B cell (primary cell): ENCODE measurements around the gene RHOT2. TPM values are rescaled to one million over a fixed set of nuclear protein-coding genes. Genes with fewer than 3 reads are reported as not detected.

Experiments used
- ATAC-seq: fragments of 200-7000 bp; cut with Tn5 transposase; one replicate; pipeline ENCODE4 v1.10.0; 2021; ENCODE audit warnings: low read depth, mild to moderate bottlenecking, moderate number of reproducible peaks, moderate library complexity
- CTCF ChIA-PET: fragments of 350-600 bp; sonication (Branson Sonifier 250); formaldehyde crosslinking; loops from one replicate; lab custom pipeline; 2021; ENCODE audit warnings: antibody characterized with exemption, inconsistent platforms; lab: Charles Lee
- POLR2A ChIA-PET: fragments of 350-600 bp; sonication (Branson Sonifier 250); formaldehyde crosslinking; loops from one replicate; lab custom pipeline; 2021; ENCODE audit warnings: antibody characterized with exemption; lab: Charles Lee
- DNase-seq: peaks from one replicate; pipeline ENCODE4 v3.0.0; 2013
- H2AFZ ChIP-seq: 2 replicates; pipeline ENCODE4 v1.6.1; 2012; ENCODE audit warnings: mild to moderate bottlenecking, low read depth, low read length; ENCODE audit not compliant: insufficient read depth, poor library complexity, severe bottlenecking
- H3K27ac ChIP-seq, 2 donors: 1 replicate in 1 of 2; 2 replicates in 1 of 2; pipeline ENCODE4 v1.5.1; 2012 to 2013; ENCODE audit warnings: low read length in 2 of 2, mild to moderate bottlenecking in 2 of 2, moderate library complexity in 1 of 2
- H3K27me3 ChIP-seq, 4 experiments: fragments of 200-600 bp in 1 of 4; sonication (generic) in 1 of 4; replicated peaks in 1 of 4; 1 replicate in 2 of 4; 2 replicates in 2 of 4; pipeline versions ENCODE4 v1.6.1 to v1.7.0; 2013 to 2016; ENCODE audit warnings: low read length in 3 of 4, mild to moderate bottlenecking in 2 of 4, mixed read lengths in 1 of 4, moderate library complexity in 1 of 4; ENCODE audit not compliant: insufficient read depth in 4 of 4, control insufficient read depth in 3 of 4; ENCODE audit errors: control extremely low read depth in 1 of 4
- H3K36me3 ChIP-seq, 2 experiments: replicated peaks in 1 of 2; 1 replicate in 1 of 2; 2 replicates in 1 of 2; pipeline versions ENCODE4 v1.6.1 to v1.7.1; 2013; ENCODE audit warnings: low read length in 1 of 2; ENCODE audit not compliant: insufficient read depth in 2 of 2, control insufficient read depth in 1 of 2; ENCODE audit errors: control extremely low read depth in 1 of 2, extremely low read depth in 1 of 2
- H3K4me1 ChIP-seq, 2 donors: fragments of 200-600 bp in 1 of 2; sonication (generic) in 1 of 2; 1 replicate in 1 of 2; 2 replicates in 1 of 2; pipeline versions ENCODE4 v1.5.1 to v1.6.1; 2013 to 2017; ENCODE audit warnings: low read length in 2 of 2; ENCODE audit not compliant: control insufficient read depth in 2 of 2, insufficient read depth in 2 of 2
- H3K4me2 ChIP-seq: replicated peaks from 2 replicates; pipeline ENCODE3; 2012; ENCODE audit warnings: mild to moderate bottlenecking, low read depth, low read length; ENCODE audit not compliant: poor library complexity, severe bottlenecking
- H3K4me3 ChIP-seq, 5 experiments: fragments of 200-600 bp in 1 of 5; sonication (generic) in 1 of 5; 1 replicate in 3 of 5; 2 replicates in 2 of 5; pipeline versions ENCODE4 v1.5.1 to v1.7.0; 2011 to 2016; ENCODE audit warnings: low read length in 4 of 5, mild to moderate bottlenecking in 4 of 5, low read depth in 2 of 5, control low read depth in 1 of 5, moderate library complexity in 1 of 5; ENCODE audit not compliant: insufficient read depth in 1 of 5; ENCODE audit errors: control extremely low read depth in 1 of 5, extremely low read depth in 1 of 5
- H3K79me2 ChIP-seq: fragments of 200-600 bp; sonication (generic); one replicate; pipeline ENCODE4 v1.6.0; 2016; ENCODE audit warnings: low read length; ENCODE audit not compliant: control insufficient read depth, insufficient read depth
- H3K9ac ChIP-seq: fragments of 200-600 bp; sonication (generic); 2 replicates; pipeline ENCODE4 v1.6.1; 2017; ENCODE audit warnings: mild to moderate bottlenecking, low read length, moderate library complexity
- H3K9me3 ChIP-seq, 3 donors: one replicate each; pipeline versions ENCODE4 v1.6.1 to v1.7.1; 2013; ENCODE audit warnings: low read length in 2 of 3; ENCODE audit not compliant: control insufficient read depth in 2 of 3, insufficient read depth in 1 of 3; ENCODE audit errors: control extremely low read depth in 1 of 3
- H4K20me1 ChIP-seq: 2 replicates; pipeline ENCODE4 v1.6.0; 2012; ENCODE audit warnings: mild to moderate bottlenecking, low read length; ENCODE audit not compliant: insufficient read depth, control insufficient read depth, poor library complexity, severe bottlenecking
- H3K27ac Mint-ChIP-seq: one replicate; pipeline ENCODE4 v1.8.0; 2021; ENCODE audit warnings: mixed read lengths
- H3K27me3 Mint-ChIP-seq: one replicate; pipeline ENCODE4 v1.8.0; 2021; ENCODE audit warnings: mixed read lengths
- H3K4me1 Mint-ChIP-seq: one replicate; pipeline ENCODE4 v1.8.0; 2021; ENCODE audit warnings: mixed read lengths
- H3K4me3 Mint-ChIP-seq: one replicate; pipeline ENCODE4 v1.8.0; 2021; ENCODE audit warnings: mixed read lengths
- H3K9me3 Mint-ChIP-seq: one replicate; pipeline ENCODE4 v1.8.0; 2022; ENCODE audit warnings: mixed read lengths; ENCODE audit not compliant: insufficient read depth
- EZH2 ChIP-seq: IDR thresholded peaks from 2 replicates; pipeline ENCODE4 v1.6.1; 2012; ENCODE audit warnings: borderline replicate concordance, low read depth, mild to moderate bottlenecking, moderate library complexity, low read length; ENCODE audit not compliant: insufficient read depth, poor library complexity, severe bottlenecking
- WGBS: methylation state at CpG from one replicate; pipeline ENCODE4 v1.1.5; 2013; ENCODE audit warnings: missing lambda C conversion rate; ENCODE audit not compliant: insufficient coverage; 5-methylcytosine and 5-hydroxymethylcytosine counted together
- intact Hi-C: fragments of 100-400 bp; cut with micrococcal nuclease; formaldehyde crosslinking; loops from one replicate; pipeline ENCODE4 v1.10.0; 2022
- polyA plus RNA-seq: library from polyadenylated mRNA; depleted of rRNA; stranded (reverse); fragments of >200 nt; gene quantifications from 2 replicates; pipeline ENCODE4 v1.2.3, GENCODE V29; 2012
- total RNA-seq, 2 donors: library from RNA; stranded (reverse); fragments of 120-200 nt in 1 of 2; gene quantifications; 1 replicate in 1 of 2; 2 replicates in 1 of 2; pipeline versions ENCODE4 v1.2.3 to v1.2.4, GENCODE V29; 2013 to 2022
- TF ChIP-seq, protein P1 (sequence below): fragments of 200-600 bp; IDR thresholded peaks from one replicate; pipeline ENCODE4 v1.8.0; 2022; ENCODE audit warnings: antibody characterized with exemption, mild to moderate bottlenecking

Gene RHOT2
- total and polyA plus RNA-seq, 2 donors (not counting 1 experiment from before 2014, with no cell fraction given), result 207 to 461 TPM

- ATAC-seq (no peak), DNase-seq (no peak)
- no peaks in the 10 kb centered on the region for H3K9me3 Mint-ChIP-seq
- H3K9me3 ChIP-seq, result peaks cover 0 to 17% (median 0%) of the 10 kb centered on the region in 3 donors
- WGBS, result 40% methylated on average over 30 of the region's 30 CpGs
- no peak overlapping the region for H3K4me3 ChIP-seq
- H3K27me3 ChIP-seq, result peaks cover 0 to 72% (median 34%) of the 10 kb centered on the region in 4 experiments
- no peaks in the 10 kb centered on the region for H3K36me3 ChIP-seq
- H3K4me1 ChIP-seq, result peaks cover 13 to 16% of the 10 kb centered on the region in 2 donors
- H3K27me3 Mint-ChIP-seq, result peaks cover 26% of the 10 kb centered on the region
- intact Hi-C loops, result loop anchor here (2.0 kb wide), 1 partner anchor 393 kb away; no protein-coding TSS in a partner anchor
- CTCF ChIA-PET, result interaction anchor here (0.7 to 7.6 kb wide), 6 partner anchors 11 to 350 kb away, joined by 3 to 94 read pairs (median 3); partner anchors contain the start of genes ANTKMT, CHTF18 and RPUSD1
- H3K27ac Mint-ChIP-seq, result no peak overlapping the region
- TF ChIP-seq, protein P1, sequence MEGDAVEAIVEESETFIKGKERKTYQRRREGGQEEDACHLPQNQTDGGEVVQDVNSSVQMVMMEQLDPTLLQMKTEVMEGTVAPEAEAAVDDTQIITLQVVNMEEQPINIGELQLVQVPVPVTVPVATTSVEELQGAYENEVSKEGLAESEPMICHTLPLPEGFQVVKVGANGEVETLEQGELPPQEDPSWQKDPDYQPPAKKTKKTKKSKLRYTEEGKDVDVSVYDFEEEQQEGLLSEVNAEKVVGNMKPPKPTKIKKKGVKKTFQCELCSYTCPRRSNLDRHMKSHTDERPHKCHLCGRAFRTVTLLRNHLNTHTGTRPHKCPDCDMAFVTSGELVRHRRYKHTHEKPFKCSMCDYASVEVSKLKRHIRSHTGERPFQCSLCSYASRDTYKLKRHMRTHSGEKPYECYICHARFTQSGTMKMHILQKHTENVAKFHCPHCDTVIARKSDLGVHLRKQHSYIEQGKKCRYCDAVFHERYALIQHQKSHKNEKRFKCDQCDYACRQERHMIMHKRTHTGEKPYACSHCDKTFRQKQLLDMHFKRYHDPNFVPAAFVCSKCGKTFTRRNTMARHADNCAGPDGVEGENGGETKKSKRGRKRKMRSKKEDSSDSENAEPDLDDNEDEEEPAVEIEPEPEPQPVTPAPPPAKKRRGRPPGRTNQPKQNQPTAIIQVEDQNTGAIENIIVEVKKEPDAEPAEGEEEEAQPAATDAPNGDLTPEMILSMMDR, result no peak
- TF ChIP-seq EZH2, result no peak
- H2AFZ ChIP-seq, result no peak overlapping the region
- H3K4me3 Mint-ChIP-seq, result no peak overlapping the region
- POLR2A ChIA-PET, result no interaction called here
- no peak overlapping the region for H3K27ac ChIP-seq
- H3K4me1 Mint-ChIP-seq, result peaks cover 4% of the 10 kb centered on the region
- no peak overlapping the region for H3K4me2 ChIP-seq
- H3K79me2 ChIP-seq, result no peaks in the 10 kb centered on the region
- H3K9ac ChIP-seq, result no peak overlapping the region
- no peaks in the 10 kb centered on the region for H4K20me1 ChIP-seq
Measured at GRCh38 chr16:709566-710499, 41.9 kb downstream of the RHOT2 start.
